HG02885 (cell line): Measurements from ENCODE around the gene PSPN.

Experiments
- ATAC-seq: cut with Tn5 transposase; IDR thresholded peaks from one replicate; pipeline ENCODE4 v1.9.1; 2021; ENCODE audit warnings: mild to moderate bottlenecking; ENCODE audit not compliant: unreplicated experiment, poor library complexity

Gene PSPN

DNA sequence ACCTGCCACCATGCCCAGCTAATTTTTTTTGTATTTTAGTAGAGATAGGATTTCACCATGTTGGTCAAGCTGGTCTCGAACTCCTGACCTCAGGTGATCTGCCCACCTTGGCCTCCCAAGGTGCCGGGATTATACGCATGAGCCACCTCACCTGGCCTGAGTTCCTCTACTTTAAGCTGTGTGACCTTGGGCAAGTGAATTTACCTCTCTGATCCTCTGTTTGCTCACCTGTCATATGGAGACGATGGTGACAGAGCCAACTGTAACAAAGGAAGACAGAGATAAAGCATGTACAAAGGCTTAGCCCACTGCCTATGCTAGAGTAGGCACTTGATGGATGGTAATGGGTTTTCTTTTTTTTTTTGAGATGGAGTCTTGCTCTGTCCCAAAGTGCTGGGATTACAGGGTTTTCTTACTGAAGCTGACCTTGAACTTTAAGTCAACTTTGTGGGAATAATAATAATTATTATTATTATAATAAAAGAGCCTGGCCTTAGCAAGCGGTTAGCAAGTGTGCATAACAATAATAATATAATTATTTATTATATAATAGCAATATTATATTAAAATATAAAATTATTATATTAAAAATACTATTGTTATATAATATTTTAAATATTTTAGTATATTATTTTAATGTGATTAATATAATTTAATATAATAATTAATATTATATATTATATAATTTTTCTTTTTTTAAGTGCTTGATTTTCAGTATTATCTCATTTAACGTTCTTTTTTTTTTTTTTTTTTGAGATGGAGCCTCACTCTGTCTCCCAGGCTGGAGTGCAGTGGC is 41.0 kb downstream of the PSPN start:
- no peak for ATAC-seq

DNA sequence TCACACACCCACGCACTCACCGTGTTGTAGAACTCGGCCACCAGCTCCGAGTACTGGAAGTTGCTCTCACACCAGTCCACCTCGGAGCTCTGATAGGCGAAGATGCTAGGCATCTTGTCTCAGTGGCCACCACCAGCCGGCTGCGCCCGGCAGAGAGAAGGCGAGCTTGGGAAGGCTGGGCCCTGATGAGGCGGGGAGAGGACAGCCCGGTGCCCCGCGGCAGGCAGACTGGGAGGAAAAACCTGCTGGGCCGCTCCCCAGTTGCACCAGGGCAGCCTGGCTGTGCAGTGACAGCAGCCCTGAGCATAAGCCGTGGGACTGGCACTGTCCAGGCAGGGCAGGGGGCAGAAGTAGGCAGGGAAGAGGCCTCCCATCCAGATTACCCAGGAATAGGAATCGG is 42.3 kb downstream of the PSPN start, which contains the start of gene ACER1:
ACER1 (minus strand) TSS at position 174 of the 400 bp plus-strand sequence; CDS start at position 113, 61 bp downstream.
- ATAC-seq, result no peak

DNA sequence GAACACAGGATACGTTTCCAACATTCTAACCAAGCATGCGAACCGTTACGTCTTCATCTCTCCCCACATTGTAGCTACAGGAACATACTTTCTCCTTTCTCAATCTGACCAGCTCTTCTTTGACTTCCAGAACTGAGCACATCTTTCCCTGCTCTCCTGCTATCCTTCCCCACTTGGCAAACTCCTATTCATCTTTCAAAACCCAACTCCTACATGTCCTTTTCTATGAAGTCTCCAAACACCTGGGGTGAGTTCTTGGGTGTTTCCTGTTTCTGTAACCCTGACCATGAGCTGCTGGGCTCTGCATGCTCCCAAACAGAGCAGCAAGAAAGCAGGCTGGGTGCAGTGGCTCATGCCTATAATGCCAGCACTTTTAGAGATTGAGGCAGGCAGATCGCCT is 48.9 kb downstream of the PSPN start:
- no peak for ATAC-seq

GRCh38 chr19:6325614-6326013 is 50.1 kb downstream of the PSPN start:
- no peak for ATAC-seq
